Measurements from ENCODE around the gene SLC36A1.
A peak's percentile ranks its signal among the peaks of the same experiment; 100 is the strongest.

GRCh38 chr5:151447174-151448037 is at the start of gene SLC36A1:
- TF ChIP-seq CTCF (IDR thresholded peaks at IDR 0.05; ENCODE audit: low read length) (peak; percentile 96), EZH2 (IDR thresholded peaks at IDR 0.05; ENCODE audit: borderline replicate concordance, low read length) (no peak)
